Ectodermal cell (in vitro differentiated cells): ENCODE results near the gene C16orf54.
A peak's percentile ranks its signal among the peaks of the same experiment; 100 is the strongest.
"Not testable (repeated sequence)": the region's sequence is repeated elsewhere in the genome, so short reads cannot be mapped to it uniquely, and the experiment has no call there.

Source experiments
- H3K27ac ChIP-seq: 2 replicates; pipeline ENCODE4 v1.7.0; 2013; ENCODE audit warnings: mild to moderate bottlenecking, low read depth, low read length; ENCODE audit not compliant: insufficient read depth, poor library complexity, severe bottlenecking
- H3K27me3 ChIP-seq: 2 replicates; pipeline ENCODE4 v1.7.0; 2013; ENCODE audit warnings: mild to moderate bottlenecking, low read length; ENCODE audit not compliant: insufficient read depth, control insufficient read depth, poor library complexity, severe bottlenecking
- H3K36me3 ChIP-seq: one replicate; pipeline ENCODE4 v1.7.0; 2013; ENCODE audit warnings: low read length; ENCODE audit not compliant: control insufficient read depth, insufficient read depth
- H3K4me1 ChIP-seq: one replicate; pipeline ENCODE4 v1.7.0; 2013; ENCODE audit warnings: low read length; ENCODE audit not compliant: control insufficient read depth, insufficient read depth
- H3K4me3 ChIP-seq: 2 replicates; pipeline ENCODE4 v1.7.0; 2013; ENCODE audit warnings: low read depth, low read length, control low read depth; ENCODE audit not compliant: insufficient read depth
- H3K9me3 ChIP-seq: 2 replicates; pipeline ENCODE4 v1.7.0; 2013; ENCODE audit warnings: mild to moderate bottlenecking, low read length, moderate library complexity; ENCODE audit not compliant: control insufficient read depth
- WGBS, 2 experiments: methylation state at CpG; one replicate each; pipeline ENCODE4 v1.1.7; 2013; ENCODE audit warnings: missing lambda C conversion rate in 2 of 2; 5-methylcytosine and 5-hydroxymethylcytosine counted together

The C16orf54 gene

DNA sequence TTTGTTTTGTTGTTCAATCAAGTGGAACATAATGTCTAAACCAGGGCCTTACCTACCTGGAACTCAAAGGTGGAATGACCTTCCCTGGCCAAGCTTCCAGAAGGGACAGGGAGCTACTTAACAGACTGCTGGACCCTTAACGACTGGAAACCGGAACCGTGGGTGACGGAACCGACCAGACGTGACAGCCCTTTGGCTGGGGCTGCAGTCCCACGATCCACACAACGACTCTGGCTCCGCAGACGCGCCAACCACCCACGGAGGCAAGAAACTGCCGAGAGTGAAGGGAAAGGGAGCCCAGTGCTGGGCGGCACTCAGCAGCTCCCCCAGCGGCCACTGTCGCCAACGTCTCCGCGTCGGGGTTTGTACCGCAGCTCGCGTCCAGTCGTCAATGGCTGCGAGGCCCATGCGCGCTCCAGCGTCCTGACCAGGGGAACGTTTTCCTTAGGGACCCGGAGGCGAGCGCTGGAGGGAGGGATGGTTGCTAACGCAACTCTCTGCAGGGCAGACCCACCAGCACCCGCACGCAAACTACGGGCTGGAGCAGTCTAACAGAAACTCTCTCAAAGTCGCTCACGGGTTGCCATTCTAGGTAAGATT, 39.2 kb upstream of the C16orf54 start:
- Histone ChIP-seq H3K4me1 (no peaks in the 10 kb centered on the region), H3K4me3 (peak overlapping the region; percentile 10), H3K27me3 (no peaks in the 10 kb centered on the region), H3K9me3 (no peaks in the 10 kb centered on the region), H3K27ac (no peak overlapping the region), H3K36me3 (no peaks in the 10 kb centered on the region)
- 8 to 9% methylated on average over 38 of the region's 38 CpGs for WGBS, 2 experiments

DNA sequence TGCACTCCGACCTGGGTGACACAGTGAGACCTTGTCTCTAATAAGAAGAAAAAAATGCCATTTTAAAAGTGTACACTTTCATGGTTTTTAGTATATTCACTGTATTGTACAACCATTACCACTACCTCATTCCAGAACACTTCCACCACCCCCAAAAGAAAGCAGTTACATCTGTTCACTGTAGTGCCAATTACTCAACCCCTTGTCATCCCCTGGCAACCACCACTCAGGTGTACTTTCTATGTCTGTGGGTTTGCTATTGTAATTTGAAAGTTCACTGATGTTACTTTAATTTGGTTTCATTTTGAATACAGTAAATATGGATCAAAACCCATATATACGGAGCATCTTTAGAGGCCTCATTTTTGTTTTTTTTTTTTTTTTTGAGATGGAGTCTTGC, 38.4 kb upstream of the C16orf54 start:
- Histone ChIP-seq H3K27ac (no peak overlapping the region), H3K36me3 (no peaks in the 10 kb centered on the region), H3K4me3 (no peak overlapping the region), H3K4me1 (no peaks in the 10 kb centered on the region), H3K9me3 (no peaks in the 10 kb centered on the region), H3K27me3 (no peaks in the 10 kb centered on the region)
- WGBS, 2 experiments, result 91 to 100% methylated on average over 1 to 2 of the region's 2 CpGs

DNA sequence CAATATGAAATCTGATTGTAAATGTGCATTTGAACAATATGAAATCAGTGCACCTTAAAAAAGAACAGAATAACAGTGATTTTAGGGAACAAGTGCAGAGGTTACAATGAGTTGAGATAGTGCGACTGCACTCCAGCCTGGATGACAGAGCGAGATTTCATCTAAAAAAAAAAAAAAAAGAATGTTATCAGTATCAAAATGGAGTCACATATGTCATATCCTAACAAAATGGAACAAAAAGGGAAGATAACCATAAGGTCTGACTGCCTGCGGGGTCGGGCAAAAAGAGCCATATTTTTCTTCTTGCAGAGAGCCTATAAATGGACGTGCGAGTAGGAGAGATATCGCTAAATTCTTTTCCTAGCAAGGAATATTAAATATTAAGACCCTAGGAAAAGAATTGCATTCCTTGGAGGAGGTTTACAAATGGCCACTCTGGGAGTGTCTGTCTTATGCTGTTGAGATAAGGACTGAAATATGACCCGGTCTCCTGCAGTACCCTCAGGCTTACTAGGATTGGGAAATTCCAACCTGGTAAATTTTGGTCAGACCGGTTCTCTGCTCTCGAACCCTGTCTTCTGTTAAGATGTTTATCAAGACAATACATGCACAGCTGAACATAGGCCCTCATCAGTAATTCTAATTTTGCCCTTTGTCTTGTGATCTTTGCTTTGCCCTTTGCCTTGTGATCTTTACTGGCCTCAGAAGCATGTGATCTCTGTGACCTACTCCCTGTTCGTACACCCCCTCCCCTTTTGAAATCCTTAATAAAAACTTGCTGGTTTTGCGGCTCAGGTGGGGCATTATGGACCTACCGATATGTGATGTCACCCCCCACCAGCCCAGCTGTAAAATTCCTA, 37.5 kb upstream of the C16orf54 start:
- not testable (repeated sequence) for H3K4me1 ChIP-seq, H3K27ac ChIP-seq
- 89 to 90% methylated on average over 13 of the region's 13 CpGs for WGBS, 2 experiments

DNA sequence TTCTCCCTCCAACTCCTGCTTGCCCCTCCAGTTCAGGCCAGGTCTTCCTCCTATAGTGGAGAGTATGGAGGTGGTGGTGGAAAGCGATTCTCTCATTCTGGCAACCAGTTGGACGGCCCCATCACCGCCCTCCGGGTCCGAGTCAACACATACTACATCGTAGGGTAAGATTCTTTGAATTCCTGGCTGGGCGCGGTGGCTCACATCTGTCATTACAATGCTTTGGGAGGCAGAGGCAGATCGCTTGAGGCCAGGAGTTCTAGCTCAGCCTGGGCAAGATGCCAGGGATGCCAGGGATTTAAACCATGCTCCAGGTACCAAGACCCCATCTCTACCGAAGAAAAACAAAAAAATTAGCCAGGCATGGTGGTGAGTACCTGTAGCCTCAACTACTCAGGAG, 33.7 kb upstream of the C16orf54 start:
- 77 to 78% methylated on average over 10 of the region's 10 CpGs for WGBS, 2 experiments

More for the DNA sequence above, 37.5 kb upstream of the C16orf54 start:
- not testable (repeated sequence) for H3K36me3 ChIP-seq, H3K4me3 ChIP-seq, H3K9me3 ChIP-seq, H3K27me3 ChIP-seq

DNA sequence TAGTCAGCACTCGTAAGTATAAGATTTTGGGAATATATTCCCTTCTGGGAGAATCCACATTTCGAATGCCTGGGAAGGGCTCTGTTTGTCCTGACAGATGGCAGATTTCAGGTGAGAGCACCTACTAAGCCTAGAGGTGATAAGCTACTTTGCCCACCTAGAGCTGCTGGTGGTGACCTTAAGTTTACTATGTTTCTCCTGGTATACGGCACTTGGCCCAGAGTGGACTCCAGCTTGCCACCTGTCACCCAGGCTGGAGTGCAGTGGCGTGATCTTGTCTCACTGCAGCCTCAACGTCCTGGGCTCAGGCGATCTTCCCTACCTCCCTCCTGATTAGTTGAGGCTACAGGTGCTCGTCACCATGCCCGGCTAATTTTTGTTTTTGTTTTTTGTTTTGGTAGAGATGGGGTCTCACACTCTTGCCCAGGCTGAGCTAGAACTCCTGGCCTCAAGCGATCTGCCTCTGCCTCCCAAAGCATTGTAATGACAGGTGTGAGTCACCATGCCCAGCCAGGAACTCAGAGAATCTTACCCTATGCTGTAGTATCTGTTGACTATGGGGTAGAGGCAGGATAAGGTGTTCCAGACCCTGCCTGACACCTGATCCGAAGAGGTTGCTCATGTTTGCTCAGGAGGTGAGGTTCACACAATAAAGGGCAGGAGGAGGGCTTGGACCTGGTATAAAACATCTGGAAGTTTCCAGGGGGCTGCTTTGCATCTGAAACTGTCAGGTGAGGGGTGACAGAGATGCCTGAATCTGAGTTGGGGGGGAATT, 32.0 kb upstream of the C16orf54 start, which contains the start of gene ZG16:
Gene ZG16, plus strand, starts transcription at position 681 of the 775 bp plus-strand sequence. CDS start 1,011 bp downstream, outside the sequence.
- no peak within 1 kb of the TSS for H3K27ac ChIP-seq
- no peaks in the 10 kb centered on the region for H3K9me3 ChIP-seq
- H3K4me1 ChIP-seq, result no peaks in the 10 kb centered on the region
- no peaks in the 10 kb centered on the region for H3K36me3 ChIP-seq
- WGBS, 2 experiments, result 77 to 79% methylated on average over 8 to 10 of the region's 10 CpGs
- H3K4me3 ChIP-seq, result no peak within 1 kb of the TSS
- H3K27me3 ChIP-seq, result peaks cover 5% of the 10 kb centered on the region

More for the DNA sequence above, 33.7 kb upstream of the C16orf54 start:
- H3K36me3 ChIP-seq, result no peaks in the 10 kb centered on the region
- no peak overlapping the region for H3K27ac ChIP-seq
- H3K9me3 ChIP-seq, result no peaks in the 10 kb centered on the region
- H3K4me3 ChIP-seq, result no peak overlapping the region
- H3K27me3 ChIP-seq, result peaks cover 5% of the 10 kb centered on the region
- no peaks in the 10 kb centered on the region for H3K4me1 ChIP-seq

DNA sequence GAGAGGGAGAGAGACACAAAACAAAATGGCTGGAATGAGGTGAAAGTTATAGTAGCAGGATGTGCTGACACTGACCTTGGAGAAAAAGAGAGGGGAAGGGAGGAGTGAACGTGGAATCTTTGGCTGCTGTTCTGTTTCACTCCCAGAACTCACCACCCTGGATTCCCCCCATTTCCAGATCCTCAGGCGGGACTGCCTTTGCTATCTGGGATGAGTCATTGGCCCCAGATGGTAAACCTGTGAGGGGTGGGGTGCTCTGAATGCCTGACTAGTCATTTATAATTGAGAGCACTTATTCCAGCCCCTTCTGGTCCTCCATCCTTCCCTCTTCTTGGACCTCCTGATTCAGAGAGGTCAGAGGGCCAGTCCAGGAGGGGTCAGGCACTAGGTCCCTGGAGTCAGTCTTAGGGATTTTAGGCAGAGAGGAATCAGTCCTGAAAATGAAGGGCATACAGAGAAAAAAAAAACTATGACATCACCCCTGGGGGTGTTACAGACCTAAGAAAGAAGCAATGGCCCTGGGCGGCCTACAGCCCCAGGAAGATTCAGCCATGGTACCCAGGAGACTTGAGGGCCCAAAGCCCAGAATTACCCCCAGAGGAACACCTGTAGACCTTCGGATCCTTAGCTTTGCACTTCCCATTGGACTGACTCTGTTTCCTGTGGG, 30.1 kb upstream of the C16orf54 start:
- H3K27me3 ChIP-seq, result peaks cover 5% of the 10 kb centered on the region
- H3K9me3 ChIP-seq, result no peaks in the 10 kb centered on the region
- 80 to 84% methylated on average over 4 of the region's 4 CpGs for whole genome bisulfite sequencing, 2 experiments
- no peak overlapping the region for H3K27ac ChIP-seq
- no peaks in the 10 kb centered on the region for H3K4me1 ChIP-seq
- H3K4me3 ChIP-seq, result no peak overlapping the region
- H3K36me3 ChIP-seq, result no peaks in the 10 kb centered on the region

DNA sequence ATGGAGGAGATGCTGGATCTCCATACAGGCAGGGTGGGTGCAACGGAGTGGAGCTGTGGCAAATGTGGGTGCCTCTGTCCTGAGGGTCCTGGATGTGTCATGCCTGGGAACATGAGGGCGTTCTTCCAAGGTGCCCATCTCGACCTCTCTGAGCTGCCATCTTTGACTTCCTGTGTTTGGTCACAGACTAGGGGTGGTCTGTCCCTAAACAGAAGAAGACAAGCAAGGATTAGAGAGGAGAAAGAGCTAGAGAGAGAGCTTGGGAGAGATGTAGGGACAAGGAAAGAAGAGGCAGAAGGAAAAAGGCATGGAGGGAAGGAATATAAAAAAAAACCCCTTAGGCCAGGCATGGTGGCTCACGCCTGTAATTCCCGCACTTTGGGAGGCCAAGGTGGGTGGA, 28.9 kb upstream of the C16orf54 start:
- no peaks in the 10 kb centered on the region for H3K9me3 ChIP-seq
- WGBS, 2 experiments, result 90 to 92% methylated on average over 5 of the region's 5 CpGs
- H3K27ac ChIP-seq, result no peak overlapping the region
- H3K36me3 ChIP-seq, result no peaks in the 10 kb centered on the region
- no peaks in the 10 kb centered on the region for H3K4me1 ChIP-seq
- H3K4me3 ChIP-seq, result no peak overlapping the region
- H3K27me3 ChIP-seq, result peaks cover 5% of the 10 kb centered on the region

DNA sequence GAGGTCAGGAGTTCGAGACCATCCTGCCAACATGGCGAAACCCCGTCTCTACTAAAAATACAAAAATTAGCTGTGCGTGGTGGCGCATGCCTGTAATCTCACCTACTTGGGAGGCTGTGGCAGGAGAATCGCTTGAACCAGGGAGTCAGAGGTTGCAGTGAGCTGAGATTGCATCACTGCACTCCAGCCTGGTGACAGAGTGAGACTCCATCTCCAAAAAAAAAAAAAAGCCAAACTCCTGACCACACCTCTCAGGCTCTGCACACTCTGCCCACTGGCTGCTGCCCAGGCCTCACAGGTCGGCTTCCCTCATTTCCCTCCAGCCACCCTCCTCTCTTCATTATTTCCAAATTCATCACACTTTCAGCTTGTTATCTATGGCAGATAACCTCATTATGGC, 26.5 kb upstream of the C16orf54 start:
- H3K9me3 ChIP-seq, H3K27ac ChIP-seq, H3K27me3 ChIP-seq, H3K4me3 ChIP-seq, H3K36me3 ChIP-seq, H3K4me1 ChIP-seq: not testable (repeated sequence)
- WGBS, 2 experiments, result 91 to 93% methylated on average over 7 of the region's 7 CpGs

DNA sequence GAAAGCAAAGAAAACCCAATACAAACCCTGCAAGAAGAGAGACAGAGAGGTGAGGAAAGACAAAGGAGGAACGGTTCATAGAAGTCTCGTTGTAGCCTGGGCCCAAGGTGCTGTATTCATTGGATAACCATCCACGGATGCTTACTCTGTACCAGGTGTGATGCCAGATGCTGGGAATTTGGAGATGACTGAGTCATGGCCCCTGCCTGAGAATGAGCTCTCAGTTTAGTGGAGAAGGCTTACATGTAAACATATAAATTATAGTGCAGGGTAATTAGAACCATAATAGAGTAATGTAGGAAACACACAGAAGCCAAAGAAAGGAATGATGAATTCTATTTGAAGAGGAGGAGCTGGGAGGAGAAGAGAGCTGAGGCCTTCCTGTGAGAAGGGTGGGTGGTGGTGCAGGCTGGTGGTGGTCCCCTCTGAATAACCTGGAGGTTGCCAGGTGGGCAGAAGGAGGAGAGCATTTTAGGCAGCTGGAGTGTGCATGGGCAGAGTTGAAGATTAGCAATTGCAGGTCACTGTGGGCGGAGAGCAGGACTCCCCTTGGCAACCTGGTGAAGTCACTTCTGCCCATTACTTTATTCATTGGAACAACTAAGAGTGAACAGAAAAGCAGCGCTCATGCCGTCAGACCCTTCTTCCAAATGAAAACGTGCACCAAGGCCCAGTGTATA, 24.6 kb upstream of the C16orf54 start:
- WGBS, 2 experiments, result 93 to 94% methylated on average over 7 of the region's 7 CpGs
- H3K27ac ChIP-seq, result no peak overlapping the region

More for the DNA sequence above, 24.6 kb upstream of the C16orf54 start:
- Histone ChIP-seq H3K4me3 (no peak overlapping the region), H3K36me3 (no peaks in the 10 kb centered on the region), H3K9me3 (no peaks in the 10 kb centered on the region), H3K4me1 (no peaks in the 10 kb centered on the region), H3K27me3 (no peaks in the 10 kb centered on the region)
